ENCODE data around the gene CAPN1.

CAPN1 gene

GRCh38 chr11:65204143-65204542 lies 22.4 kb downstream of the CAPN1 start:
- no peak for DNase-seq

- DNase-seq, result peak; percentile 41
These were observed 23.2 kb downstream of the CAPN1 start for GRCh38 chr11:65204646-65205601.

GRCh38 chr11:65205602-65205967 lies 23.9 kb downstream of the CAPN1 start:
- DNase-seq, result no peak

- no peak for DNase-seq
These were observed 24.7 kb downstream of the CAPN1 start for GRCh38 chr11:65206441-65206841.

GRCh38 chr11:65206901-65207300 lies 25.2 kb downstream of the CAPN1 start:
- no peak for DNase-seq

- no peak for DNase-seq
These were observed 26.4 kb downstream of the CAPN1 start for GRCh38 chr11:65207918-65208784.

GRCh38 chr11:65208785-65209710 lies 27.3 kb downstream of the CAPN1 start:
- DNase-seq, result no peak

- DNase-seq, result no peak
These were observed 28.1 kb downstream of the CAPN1 start for GRCh38 chr11:65209711-65210360.

- DNase-seq, result no peak
These were observed 28.6 kb downstream of the CAPN1 start for GRCh38 chr11:65210361-65210731.

- no peak for DNase-seq
These were observed 29.0 kb downstream of the CAPN1 start for GRCh38 chr11:65210748-65211147.

GRCh38 chr11:65211293-65212105 lies 29.8 kb downstream of the CAPN1 start:
- no peak for DNase-seq

GRCh38 chr11:65212226-65212801 lies 30.6 kb downstream of the CAPN1 start:
- no peak for DNase-seq

GRCh38 chr11:65213322-65214211 lies 31.8 kb downstream of the CAPN1 start:
- DNase-seq, result no peak

GRCh38 chr11:65214212-65214845 lies 32.6 kb downstream of the CAPN1 start:
- DNase-seq, result no peak

GRCh38 chr11:65215441-65216076 lies 33.8 kb downstream of the CAPN1 start:
- DNase-seq, result no peak

- DNase-seq, result no peak
These were observed 35.1 kb downstream of the CAPN1 start for GRCh38 chr11:65216830-65217229.

GRCh38 chr11:65217441-65218423 lies 36.0 kb downstream of the CAPN1 start:
- DNase-seq, result no peak

All from T-helper 9 cell (primary cell).